Calu3 (cell line): Measurements from ENCODE around the gene SMOC1. TPM values are rescaled to one million over a fixed set of nuclear protein-coding genes. Genes with fewer than 3 reads are reported as not detected.

Experiments used
- BruUV-seq: library from RNA; stranded (reverse); fragments of 400-500 nt; replicated peaks from 2 replicates; lab custom pipeline; 2021; lab: Mats Ljungman, UMichigan
- CTCF ChIA-PET: fragments of 300-600 bp; sonication (Branson Sonifier 250); formaldehyde crosslinking; loops from one replicate; lab custom pipeline; 2022; ENCODE audit warnings: antibody characterized with exemption; lab: Charles Lee
- DNase-seq: peaks from one replicate; pipeline ENCODE4 v3.0.0; 2022
- H3K27ac Mint-ChIP-seq: one replicate; pipeline ENCODE4 v1.8.0; 2022; ENCODE audit warnings: mixed read lengths; ENCODE audit not compliant: unreplicated experiment
- H3K27me3 Mint-ChIP-seq: one replicate; pipeline ENCODE4 v1.8.0; 2022; ENCODE audit warnings: mixed read lengths; ENCODE audit not compliant: unreplicated experiment
- H3K36me3 Mint-ChIP-seq: one replicate; pipeline ENCODE4 v1.8.0; 2022; ENCODE audit warnings: mild to moderate bottlenecking, moderate library complexity, mixed read lengths; ENCODE audit not compliant: insufficient read depth, unreplicated experiment
- H3K4me1 Mint-ChIP-seq: one replicate; pipeline ENCODE4 v1.8.0; 2022; ENCODE audit warnings: mild to moderate bottlenecking, low read depth, mixed read lengths; ENCODE audit not compliant: unreplicated experiment
- H3K4me3 Mint-ChIP-seq: one replicate; pipeline ENCODE4 v1.8.0; 2022; ENCODE audit warnings: mild to moderate bottlenecking, low read depth, moderate library complexity, mixed read lengths; ENCODE audit not compliant: unreplicated experiment
- H3K9me3 Mint-ChIP-seq: one replicate; pipeline ENCODE4 v1.8.0; 2022; ENCODE audit warnings: low read depth, mixed read lengths; ENCODE audit not compliant: unreplicated experiment
- intact Hi-C: fragments of 100-400 bp; cut with micrococcal nuclease; formaldehyde crosslinking; loops from one replicate; pipeline ENCODE4 v1.10.0; 2022; ENCODE audit not compliant: unreplicated experiment
- total RNA-seq: library from RNA; stranded (reverse); gene quantifications from 2 replicates; pipeline ENCODE4 v1.2.3, GENCODE V29; 2022
- TF ChIP-seq, protein P1 (sequence below): fragments of 200-600 bp; IDR thresholded peaks from one replicate; pipeline ENCODE4 v1.8.0; 2022; ENCODE audit warnings: antibody characterized with exemption; ENCODE audit not compliant: unreplicated experiment

Gene SMOC1
- total RNA-seq, 1 experiment from 2014 or later = 39.6 TPM

DNA sequence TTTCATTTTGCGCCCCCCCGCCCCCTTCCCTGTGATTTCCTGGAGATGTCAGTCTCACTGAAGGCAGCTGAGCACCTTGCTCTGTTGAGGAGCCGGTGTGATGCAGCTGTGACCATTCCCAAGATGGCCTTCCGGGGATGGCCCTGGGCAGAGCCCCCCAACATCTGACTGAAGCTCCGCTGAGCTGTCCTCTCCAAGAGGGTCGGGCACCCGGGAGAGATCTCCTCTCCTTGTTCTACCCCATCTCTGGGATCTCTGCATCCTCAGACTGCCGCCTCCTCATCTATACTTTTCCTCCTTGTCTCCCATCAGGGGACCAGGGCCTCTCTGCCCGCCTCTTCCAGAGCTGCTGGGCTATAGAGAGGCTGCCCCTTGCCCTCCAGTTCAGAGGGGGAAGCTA is 965 bp upstream of the SMOC1 start:
- Mint-ChIP-seq H3K27me3 (no peaks in the 10 kb centered on the region), H3K36me3 (peaks cover 24% of the 10 kb centered on the region), H3K27ac (no peak overlapping the region), H3K4me1 (peaks cover 37% of the 10 kb centered on the region), H3K4me3 (no peak overlapping the region), H3K9me3 (no peaks in the 10 kb centered on the region)
- TF ChIP-seq, protein P1, sequence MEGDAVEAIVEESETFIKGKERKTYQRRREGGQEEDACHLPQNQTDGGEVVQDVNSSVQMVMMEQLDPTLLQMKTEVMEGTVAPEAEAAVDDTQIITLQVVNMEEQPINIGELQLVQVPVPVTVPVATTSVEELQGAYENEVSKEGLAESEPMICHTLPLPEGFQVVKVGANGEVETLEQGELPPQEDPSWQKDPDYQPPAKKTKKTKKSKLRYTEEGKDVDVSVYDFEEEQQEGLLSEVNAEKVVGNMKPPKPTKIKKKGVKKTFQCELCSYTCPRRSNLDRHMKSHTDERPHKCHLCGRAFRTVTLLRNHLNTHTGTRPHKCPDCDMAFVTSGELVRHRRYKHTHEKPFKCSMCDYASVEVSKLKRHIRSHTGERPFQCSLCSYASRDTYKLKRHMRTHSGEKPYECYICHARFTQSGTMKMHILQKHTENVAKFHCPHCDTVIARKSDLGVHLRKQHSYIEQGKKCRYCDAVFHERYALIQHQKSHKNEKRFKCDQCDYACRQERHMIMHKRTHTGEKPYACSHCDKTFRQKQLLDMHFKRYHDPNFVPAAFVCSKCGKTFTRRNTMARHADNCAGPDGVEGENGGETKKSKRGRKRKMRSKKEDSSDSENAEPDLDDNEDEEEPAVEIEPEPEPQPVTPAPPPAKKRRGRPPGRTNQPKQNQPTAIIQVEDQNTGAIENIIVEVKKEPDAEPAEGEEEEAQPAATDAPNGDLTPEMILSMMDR = no peak
- CTCF ChIA-PET = interaction anchor here (1.3 to 1.5 kb wide), 3 partner anchors 38 to 133 kb away, joined by 3 to 6 read pairs (median 5); no protein-coding TSS in a partner anchor
- intact Hi-C loops = no loop called here
- no peak for DNase-seq
- BruUV-seq = no TSS peak

GRCh38 chr14:69880044-69880487 is 850 bp downstream of the SMOC1 start:
- H3K36me3 Mint-ChIP-seq = peaks cover 24% of the 10 kb centered on the region
- no TSS peak for BruUV-seq
- peak overlapping the region; percentile 22 for H3K27ac Mint-ChIP-seq
- H3K4me1 Mint-ChIP-seq = peaks cover 40% of the 10 kb centered on the region
- CTCF ChIA-PET = interaction anchor here (0.8 to 1.6 kb wide), 3 partner anchors 37 to 345 kb away, joined by 3 to 11 read pairs (median 3); no protein-coding TSS in a partner anchor
- TF ChIP-seq, protein P1 = no peak
- DNase-seq = no peak
- H3K9me3 Mint-ChIP-seq = no peaks in the 10 kb centered on the region
- intact Hi-C loops = no loop called here
- H3K4me3 Mint-ChIP-seq = peak overlapping the region; percentile 79
- no peaks in the 10 kb centered on the region for H3K27me3 Mint-ChIP-seq

GRCh38 chr14:69880893-69881292 is 1.7 kb downstream of the SMOC1 start:
- intact Hi-C loops = no loop called here
- H3K9me3 Mint-ChIP-seq = no peaks in the 10 kb centered on the region
- H3K4me3 Mint-ChIP-seq = peak overlapping the region; percentile 79
- H3K27ac Mint-ChIP-seq = no peak overlapping the region
- H3K4me1 Mint-ChIP-seq = peaks cover 40% of the 10 kb centered on the region
- H3K27me3 Mint-ChIP-seq = no peaks in the 10 kb centered on the region
- TF ChIP-seq, protein P1 = no peak
- CTCF ChIA-PET = interaction anchor here (0.9 kb wide), 1 partner anchor 100 kb away, joined by 3 read pairs; no protein-coding TSS in a partner anchor
- H3K36me3 Mint-ChIP-seq = peaks cover 24% of the 10 kb centered on the region
- no peak for DNase-seq
- BruUV-seq = no TSS peak

- Mint-ChIP-seq H3K27ac (no peak overlapping the region), H3K27me3 (no peaks in the 10 kb centered on the region), H3K4me1 (peaks cover 53% of the 10 kb centered on the region), H3K4me3 (no peak overlapping the region), H3K36me3 (peaks cover 24% of the 10 kb centered on the region), H3K9me3 (no peaks in the 10 kb centered on the region)
- intact Hi-C loops = no loop called here
- DNase-seq = no peak
- CTCF ChIA-PET = no interaction called here
- no TSS peak for BruUV-seq
- TF ChIP-seq, protein P1 = no peak
These were observed 3.1 kb downstream of the SMOC1 start for GRCh38 chr14:69882116-69882864.
